ENCODE measurements around the gene ABCC4.
"Not testable (repeated sequence)": the region's sequence is repeated elsewhere in the genome, so short reads cannot be mapped to it uniquely, and the experiment has no call there.

The ABCC4 gene

GRCh38 chr13:95226932-95227695 is 74.1 kb downstream of the ABCC4 start:
- no peak for DNase-seq (ENCODE audit: low read depth)

- DNase-seq (ENCODE audit: low read depth): no peak
These were observed 74.8 kb downstream of the ABCC4 start for GRCh38 chr13:95226476-95226875.

GRCh38 chr13:95226050-95226449 is 75.2 kb downstream of the ABCC4 start:
- DNase-seq (ENCODE audit: low read depth): no peak

GRCh38 chr13:95224064-95224463 is 77.2 kb downstream of the ABCC4 start:
- no peak for DNase-seq (ENCODE audit: low read depth)

- no peak for DNase-seq (ENCODE audit: low read depth)
These were observed 78.6 kb downstream of the ABCC4 start for GRCh38 chr13:95222733-95223018.

- DNase-seq (ENCODE audit: low read depth): no peak
These were observed 79.1 kb downstream of the ABCC4 start for GRCh38 chr13:95221971-95222732.

GRCh38 chr13:95220611-95221010 is 80.6 kb downstream of the ABCC4 start:
- no peak for DNase-seq (ENCODE audit: low read depth)

- no peak for DNase-seq (ENCODE audit: low read depth)
These were observed 83.1 kb downstream of the ABCC4 start for GRCh38 chr13:95217920-95218830.

- DNase-seq (ENCODE audit: low read depth): no peak
These were observed 85.1 kb downstream of the ABCC4 start for GRCh38 chr13:95216182-95216581.

GRCh38 chr13:95212983-95213850 is 88.0 kb downstream of the ABCC4 start:
- DNase-seq (ENCODE audit: low read depth): no peak

GRCh38 chr13:95209109-95209508 is 92.1 kb downstream of the ABCC4 start:
- DNase-seq (ENCODE audit: low read depth): no peak

- no peak for DNase-seq (ENCODE audit: low read depth)
These were observed 93.4 kb downstream of the ABCC4 start for GRCh38 chr13:95207769-95208366.

- no peak for DNase-seq (ENCODE audit: low read depth)
These were observed 95.1 kb downstream of the ABCC4 start for GRCh38 chr13:95206116-95206515.

GRCh38 chr13:95204231-95204765 is 97.0 kb downstream of the ABCC4 start:
- DNase-seq (ENCODE audit: low read depth): no peak

- DNase-seq (ENCODE audit: low read depth): no peak
These were observed 99.2 kb downstream of the ABCC4 start for GRCh38 chr13:95201814-95202651.

GRCh38 chr13:95200386-95200957 is 100.8 kb downstream of the ABCC4 start:
- DNase-seq (ENCODE audit: low read depth): not testable (repeated sequence)

- no peak for DNase-seq (ENCODE audit: low read depth)
These were observed 101.4 kb downstream of the ABCC4 start for GRCh38 chr13:95199896-95200295.

GRCh38 chr13:95198606-95199005 is 102.6 kb downstream of the ABCC4 start:
- not testable (repeated sequence) for DNase-seq (ENCODE audit: low read depth)

GRCh38 chr13:95197548-95197947 is 103.7 kb downstream of the ABCC4 start:
- DNase-seq (ENCODE audit: low read depth): no peak

GRCh38 chr13:95195146-95195545 is 106.1 kb downstream of the ABCC4 start:
- DNase-seq (ENCODE audit: low read depth): no peak
